Measurements from ENCODE around the gene IGFL2.
"Not testable (repeated sequence)": the region's sequence is repeated elsewhere in the genome, so short reads cannot be mapped to it uniquely, and the experiment has no call there.

Gene IGFL2

DNA sequence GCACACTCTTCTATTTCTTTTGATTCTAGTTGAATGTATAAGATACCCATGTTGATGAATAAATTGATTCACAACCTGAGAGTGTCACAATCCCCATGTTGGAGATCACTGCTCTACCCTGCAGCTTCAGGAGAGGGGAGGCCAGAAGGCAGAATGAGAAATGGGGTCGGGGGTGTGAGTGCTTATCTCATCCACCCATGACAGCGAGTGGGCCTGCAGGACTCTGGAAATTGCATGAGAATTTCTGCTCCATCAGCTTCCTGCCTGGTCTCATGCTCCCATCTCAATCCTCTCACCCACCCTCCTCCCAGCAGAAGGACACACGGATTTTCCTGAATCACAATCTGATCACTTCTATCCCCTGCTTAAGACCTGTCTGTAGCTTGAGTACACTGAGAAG lies 58.6 kb downstream of the IGFL2 start:
- in situ Hi-C loops (cut with HindIII; ENCODE audit: low sequenced_read_pairs), result no loop called here

- in situ Hi-C loops (cut with HindIII; ENCODE audit: low sequenced_read_pairs), result not testable (repeated sequence)
Measured at GRCh38 chr19:46207858-46208257, 59.8 kb downstream of the IGFL2 start.

GRCh38 chr19:46209051-46209450 lies 61.0 kb downstream of the IGFL2 start:
- in situ Hi-C loops (cut with HindIII; ENCODE audit: low sequenced_read_pairs), result no loop called here

GRCh38 chr19:46209472-46209871 lies 61.4 kb downstream of the IGFL2 start:
- in situ Hi-C loops (cut with HindIII; ENCODE audit: low sequenced_read_pairs), result no loop called here

GRCh38 chr19:46210669-46211068 lies 62.6 kb downstream of the IGFL2 start:
- in situ Hi-C loops (cut with HindIII; ENCODE audit: low sequenced_read_pairs), result no loop called here
